ENCODE results near the gene ZNF219.

GRCh38 chr14:21086908-21087293 is 11.6 kb downstream of the ZNF219 start:
- no peak for TF ChIP-seq EP300 (IDR thresholded peaks at IDR 0.05)
- TF ChIP-seq CTCF (IDR thresholded peaks at IDR 0.05) = no peak

All from ovary (tissue), 3 donors.